Stimulated activated naive CD4-positive, alpha-beta T cell (primary cell): ENCODE measurements around the gene TYW1.
"Not testable (repeated sequence)": the region's sequence is repeated elsewhere in the genome, so short reads cannot be mapped to it uniquely, and the experiment has no call there.

ENCODE experiments used
- DNase-seq, 6 experiments: peaks; one replicate each; lab custom pipeline; 2025; lab: John Stamatoyannopoulos, UW

TYW1 gene

DNA sequence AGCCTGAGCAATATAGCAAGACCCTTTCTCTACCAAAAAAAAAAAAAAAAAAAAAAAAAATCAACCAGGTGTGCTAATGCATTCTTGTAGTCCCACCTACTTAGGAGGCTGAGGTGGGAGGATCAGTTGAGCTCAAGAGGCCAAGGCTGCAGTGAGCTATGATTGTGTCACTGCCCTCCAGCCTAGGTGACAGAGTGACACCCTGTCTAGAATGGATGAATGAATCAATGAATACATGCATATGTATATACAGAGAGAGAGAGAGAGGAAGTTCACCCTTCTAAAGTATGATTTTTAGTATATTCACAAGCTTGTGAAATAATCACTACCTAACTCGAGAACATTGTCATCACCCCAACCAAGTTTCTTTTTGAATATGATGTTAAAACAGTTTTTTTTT lies 138.3 kb downstream of the TYW1 start:
- DNase-seq, result not testable (repeated sequence)

DNA sequence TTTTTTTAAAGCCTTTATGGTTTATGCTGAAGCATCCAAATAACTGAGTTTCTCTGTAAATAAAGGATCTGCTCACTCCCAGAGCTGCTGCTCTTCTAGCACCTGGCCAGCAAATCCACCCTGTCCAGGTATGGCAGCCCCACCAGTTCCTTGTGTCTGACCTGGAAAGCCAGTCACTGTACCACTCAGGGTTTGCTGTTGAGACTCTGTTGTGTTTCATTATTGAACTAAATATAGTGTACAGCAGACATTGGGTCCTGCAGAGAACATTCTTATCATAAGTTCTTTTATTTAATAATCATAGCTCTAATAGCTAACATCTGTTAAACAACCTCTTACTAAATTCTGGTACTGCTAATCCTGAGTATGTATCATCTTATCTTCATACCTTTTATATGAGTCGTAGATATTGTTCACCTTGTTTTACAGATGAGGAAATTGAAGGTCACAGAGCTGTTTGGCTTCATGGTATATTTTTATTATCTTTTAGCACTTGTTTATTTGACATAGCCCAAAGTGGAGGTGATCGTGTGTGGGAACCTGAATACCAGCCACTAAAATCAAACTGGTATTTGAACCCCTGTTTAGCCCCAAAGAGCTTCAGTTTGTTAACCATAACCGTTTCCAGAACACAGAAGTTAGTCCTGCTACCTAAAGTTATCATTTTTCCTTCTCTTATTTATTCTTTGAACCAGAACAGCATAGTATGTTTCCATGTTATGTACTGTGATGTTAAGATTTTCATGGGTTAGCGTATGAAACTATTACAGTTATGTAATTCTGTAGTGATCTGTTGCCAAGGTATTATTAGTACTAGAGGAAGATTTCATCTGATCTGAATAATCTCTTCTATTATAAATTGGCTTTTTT lies 139.2 kb downstream of the TYW1 start:
- not testable (repeated sequence) for DNase-seq

DNA sequence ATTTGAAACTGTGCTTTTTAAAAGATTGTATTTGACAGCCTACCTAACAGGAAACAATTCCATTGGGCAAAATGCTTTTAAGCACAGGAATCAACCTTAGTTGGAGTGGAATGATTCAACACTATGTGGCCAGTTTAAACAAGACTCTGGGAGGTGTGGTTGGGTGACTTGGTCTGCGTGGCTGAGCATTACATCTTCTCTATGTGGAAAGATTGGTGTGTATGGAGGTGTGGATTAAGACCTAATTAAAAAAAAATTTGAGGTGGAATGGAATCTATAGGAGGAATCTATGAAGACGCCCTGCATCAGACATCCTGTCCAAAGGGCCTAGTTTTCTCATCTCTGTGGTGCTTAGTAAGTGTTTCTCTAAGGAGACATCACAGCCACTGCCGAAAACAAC lies 140.9 kb downstream of the TYW1 start:
- not testable (repeated sequence) for DNase-seq

DNA sequence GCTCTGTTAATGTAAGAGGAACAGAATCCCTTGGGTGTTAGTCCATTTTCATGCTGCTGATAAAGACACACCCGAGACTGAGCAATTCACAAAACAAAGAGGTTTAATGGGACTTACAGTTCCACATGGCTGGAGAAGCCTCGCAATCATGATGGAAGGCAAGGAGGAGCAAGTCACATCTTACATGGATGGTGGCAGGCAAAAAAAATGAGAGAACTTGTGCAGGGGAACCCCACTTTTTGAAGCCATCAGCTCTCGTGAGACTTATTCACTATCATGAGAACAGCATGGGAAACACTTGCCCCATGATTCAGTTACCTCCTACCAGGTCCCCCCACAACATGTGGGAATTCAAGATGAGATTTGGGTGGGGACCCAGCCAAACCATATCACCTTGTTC lies 143.2 kb downstream of the TYW1 start:
- not testable (repeated sequence) for DNase-seq

DNA sequence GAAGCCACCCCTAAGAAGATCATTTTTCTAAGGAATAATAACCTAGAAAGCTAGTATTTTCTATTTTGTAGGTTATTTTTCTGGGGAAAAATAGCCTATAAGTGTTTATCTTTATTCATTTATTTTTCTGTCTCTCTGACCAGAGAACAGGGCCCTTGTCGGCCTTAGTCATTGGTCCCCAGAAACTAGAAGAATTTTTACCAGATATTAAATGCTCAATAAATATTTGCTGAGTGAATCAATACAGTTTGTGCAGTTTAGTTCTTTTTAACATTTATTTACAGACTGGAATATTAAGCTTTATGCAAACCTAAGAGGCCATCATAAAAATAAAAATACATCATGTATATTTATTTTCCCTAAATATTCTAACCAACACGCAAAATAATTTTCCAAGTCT lies 144.4 kb downstream of the TYW1 start:
- not testable (repeated sequence) for DNase-seq

DNA sequence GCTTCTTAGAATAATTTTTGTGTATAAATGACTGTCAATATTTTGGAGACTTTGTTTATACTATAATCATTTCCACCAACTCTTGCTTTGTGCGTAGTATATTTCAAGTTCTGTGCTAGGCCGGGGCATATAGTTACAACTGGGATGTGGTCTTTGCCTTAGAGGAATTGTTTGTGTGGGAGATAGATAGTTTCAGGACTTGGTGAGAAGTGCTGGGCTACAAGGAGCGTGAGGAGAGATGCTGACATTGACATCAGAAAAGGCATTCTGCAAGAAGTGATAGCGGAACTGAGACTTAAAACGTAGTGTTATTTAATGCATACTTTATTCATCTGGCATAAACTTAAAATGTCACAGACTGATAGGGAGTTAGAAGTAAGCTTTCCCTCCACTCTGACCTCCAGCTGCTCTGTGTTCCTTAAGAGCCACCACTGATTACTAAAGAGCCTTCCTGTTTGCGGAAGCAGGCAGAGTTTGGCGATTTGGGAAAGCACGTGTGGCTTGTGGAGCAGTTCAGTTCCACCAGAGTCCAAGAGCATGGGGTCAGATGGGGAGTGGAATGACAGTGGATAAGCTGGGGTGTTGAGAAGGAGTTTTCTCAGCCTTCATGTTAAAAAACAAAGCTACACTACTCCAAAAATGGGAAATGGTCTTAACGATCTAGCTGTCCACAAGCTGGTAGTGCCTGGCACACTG lies 146.6 kb downstream of the TYW1 start:
- not testable (repeated sequence) for DNase-seq

DNA sequence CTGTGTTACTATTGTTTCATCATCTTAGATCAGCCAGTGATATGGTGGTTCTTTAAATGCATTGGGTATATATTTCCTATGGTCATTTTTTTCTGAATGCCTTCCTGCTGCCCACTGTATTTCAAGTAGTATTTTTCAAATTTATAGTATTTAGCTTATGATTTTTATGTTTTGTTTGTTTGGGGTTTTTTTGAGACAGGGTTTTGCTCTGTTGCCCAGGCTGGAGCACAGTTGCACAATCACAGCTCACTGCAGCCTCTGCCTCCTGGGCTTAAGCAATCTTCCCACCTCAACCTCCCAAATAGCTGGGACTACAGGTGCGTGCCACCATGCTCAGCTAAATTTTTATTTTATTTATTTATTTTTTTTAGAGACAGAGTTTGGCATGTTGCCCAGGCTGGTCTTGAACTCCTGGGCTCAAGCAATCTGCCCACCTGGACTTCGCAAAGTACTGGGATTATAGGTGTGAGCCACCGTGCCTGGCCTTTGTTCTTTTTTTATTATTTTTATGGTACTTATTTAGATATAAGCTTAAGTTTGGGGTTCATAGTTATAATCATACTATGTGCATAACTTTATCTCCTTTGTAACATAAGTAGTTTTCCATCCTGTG lies 149.1 kb downstream of the TYW1 start:
- not testable (repeated sequence) for DNase-seq

DNA sequence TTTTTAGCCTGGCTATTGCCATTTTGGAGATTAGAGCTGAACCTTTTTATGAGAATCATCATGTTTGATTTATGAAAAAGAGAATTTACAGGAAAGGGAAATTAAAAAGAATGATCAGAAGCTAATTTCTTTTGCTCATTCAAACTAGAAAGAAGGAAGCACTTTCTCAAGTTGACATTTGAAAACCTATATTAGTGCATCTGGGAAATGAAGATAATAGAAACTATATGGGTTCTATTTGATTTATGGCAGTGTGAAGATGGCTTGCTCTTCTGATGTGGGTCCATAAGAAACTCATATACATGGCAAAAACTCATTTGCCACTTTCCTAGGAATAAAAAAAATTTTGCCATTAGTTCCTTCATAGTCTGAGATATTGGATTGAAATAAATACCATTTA lies 152.5 kb downstream of the TYW1 start:
- not testable (repeated sequence) for DNase-seq

DNA sequence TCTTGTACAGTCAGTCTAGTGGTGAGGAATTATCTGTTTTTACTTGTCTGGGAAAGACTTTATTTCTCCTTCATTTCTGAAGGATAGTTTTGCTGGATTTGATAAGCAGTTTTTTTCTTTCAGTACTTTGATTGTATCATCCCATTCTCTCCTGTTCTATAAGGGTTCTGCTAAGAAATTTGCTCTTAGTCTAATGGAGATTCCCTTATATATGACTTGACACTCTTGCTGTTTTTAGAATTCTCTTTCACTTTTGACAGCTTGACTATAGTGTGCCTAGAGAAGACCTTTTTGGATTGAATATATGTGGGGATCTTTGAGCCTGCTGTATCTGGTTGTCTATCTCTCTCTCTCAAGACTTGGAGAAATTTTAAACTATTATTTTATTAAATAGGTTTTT lies 157.7 kb downstream of the TYW1 start:
- not testable (repeated sequence) for DNase-seq

DNA sequence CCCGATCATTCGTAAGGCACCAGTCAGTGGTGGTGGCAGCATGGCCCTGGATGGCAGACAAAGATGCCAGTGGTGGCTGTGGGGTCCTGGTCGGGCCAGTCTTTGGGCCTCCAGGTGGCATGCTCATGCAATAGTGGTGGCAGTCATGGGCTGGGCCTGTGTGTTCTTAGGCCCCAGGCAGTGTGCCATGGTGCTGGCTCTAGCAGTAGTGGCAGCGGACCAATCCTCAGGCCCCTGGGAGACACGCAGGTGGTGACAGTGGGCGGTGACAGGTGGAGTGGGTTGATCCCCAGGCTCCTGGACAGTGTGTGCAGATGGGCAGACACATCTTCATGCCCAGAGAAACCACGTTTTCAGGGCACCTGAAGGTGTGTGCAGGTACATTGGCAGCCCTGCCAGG lies 159.4 kb downstream of the TYW1 start:
- DNase-seq, result not testable (repeated sequence)

DNA sequence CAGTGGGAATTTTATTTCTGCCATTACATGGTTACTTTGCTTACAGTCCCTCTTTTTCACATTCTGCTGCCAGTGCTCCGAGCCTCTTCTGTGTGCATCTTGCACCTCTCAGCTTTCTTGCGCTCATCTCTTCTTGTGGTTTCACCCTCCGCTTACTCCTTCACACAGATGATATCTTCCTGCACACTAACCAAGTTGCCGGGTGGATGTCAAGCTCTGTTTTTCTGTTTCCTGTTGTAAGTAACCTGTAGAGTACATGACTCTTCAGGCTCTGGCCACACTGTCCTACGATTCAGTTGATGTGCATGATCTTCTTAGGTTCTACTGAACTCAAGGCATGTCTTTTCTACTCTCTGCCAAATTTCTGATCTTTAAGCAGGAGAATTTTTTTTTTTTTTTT lies 166.7 kb downstream of the TYW1 start:
- peak in 4 of 6 experiments; percentile 21 to 69 (median 58) for DNase-seq

DNA sequence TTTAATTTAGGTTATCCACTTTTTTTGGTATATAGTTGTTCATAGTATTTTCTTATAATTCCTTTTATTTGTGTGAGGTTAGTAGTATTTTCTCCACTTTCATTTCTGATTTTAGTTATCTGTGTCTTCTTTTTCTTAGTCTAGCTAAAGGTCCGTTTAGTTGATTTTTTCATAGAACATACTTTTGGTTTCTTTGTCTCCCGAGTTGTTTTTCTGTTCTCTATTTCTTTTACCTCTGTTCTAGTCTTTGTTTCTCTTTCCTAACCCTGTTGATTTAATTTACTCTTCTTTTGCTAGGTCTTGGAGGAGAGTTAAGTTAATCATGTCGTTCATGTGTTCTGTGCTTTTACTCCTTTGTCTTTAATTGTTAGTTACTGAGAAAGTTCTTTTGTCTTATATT lies 174.5 kb downstream of the TYW1 start:
- not testable (repeated sequence) for DNase-seq

DNA sequence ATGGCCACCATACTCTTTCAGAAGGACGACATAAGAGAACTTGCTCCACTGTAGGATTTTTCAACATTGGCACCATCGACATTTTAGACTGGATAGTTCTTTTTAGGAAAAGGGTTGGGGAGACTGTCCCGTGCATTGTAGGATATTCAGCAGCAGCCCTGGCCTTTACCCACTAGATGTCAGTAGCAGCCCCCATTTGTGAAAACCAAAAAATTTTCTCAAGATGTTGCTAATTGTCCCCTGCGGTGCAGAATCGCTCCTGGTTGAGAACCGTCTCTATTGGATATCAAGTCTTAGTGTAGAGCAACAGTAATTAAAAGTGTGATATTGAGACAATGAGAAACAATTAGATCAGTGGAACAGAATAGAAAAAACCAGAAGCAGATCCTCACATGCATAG lies 180.1 kb downstream of the TYW1 start:
- peak in 1 of 6 experiments; percentile 23 for DNase-seq

DNA sequence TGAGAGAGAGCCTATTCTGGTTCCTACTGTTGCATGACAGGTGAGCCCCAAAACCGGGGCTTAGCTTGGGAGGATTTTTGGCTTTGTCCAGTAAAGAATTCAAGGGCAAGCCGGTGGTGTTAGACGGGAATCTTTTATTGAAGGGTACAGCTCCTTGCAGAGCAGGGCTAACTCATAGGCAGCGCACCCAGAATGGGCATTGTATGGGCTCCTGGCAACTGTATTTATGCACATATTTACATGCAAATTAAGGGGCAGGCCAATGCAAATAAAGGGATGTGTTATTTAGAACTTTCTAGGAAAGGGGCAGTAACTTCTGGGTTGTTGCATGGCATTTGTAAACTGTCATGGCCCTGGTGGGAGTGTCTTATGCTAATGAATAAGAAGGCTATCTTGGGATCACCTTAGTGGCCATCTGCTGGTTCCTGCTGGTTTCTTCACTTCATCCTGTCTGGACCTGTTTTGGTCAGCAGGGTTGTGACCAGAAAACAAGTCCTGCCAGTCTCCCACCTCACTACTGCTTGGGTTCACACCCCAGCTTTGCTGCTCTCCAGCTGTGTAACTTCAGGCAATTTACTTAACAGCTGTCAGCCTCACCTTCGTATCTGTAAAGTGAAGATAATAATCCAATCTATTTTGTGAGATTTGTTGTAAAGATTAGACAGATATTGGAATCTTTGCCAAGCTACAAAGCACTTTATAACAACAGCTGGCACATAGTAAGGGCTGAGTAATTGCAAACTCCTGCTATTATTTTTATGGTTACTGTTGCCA lies 182.5 kb downstream of the TYW1 start:
- DNase-seq, result not testable (repeated sequence)

DNA sequence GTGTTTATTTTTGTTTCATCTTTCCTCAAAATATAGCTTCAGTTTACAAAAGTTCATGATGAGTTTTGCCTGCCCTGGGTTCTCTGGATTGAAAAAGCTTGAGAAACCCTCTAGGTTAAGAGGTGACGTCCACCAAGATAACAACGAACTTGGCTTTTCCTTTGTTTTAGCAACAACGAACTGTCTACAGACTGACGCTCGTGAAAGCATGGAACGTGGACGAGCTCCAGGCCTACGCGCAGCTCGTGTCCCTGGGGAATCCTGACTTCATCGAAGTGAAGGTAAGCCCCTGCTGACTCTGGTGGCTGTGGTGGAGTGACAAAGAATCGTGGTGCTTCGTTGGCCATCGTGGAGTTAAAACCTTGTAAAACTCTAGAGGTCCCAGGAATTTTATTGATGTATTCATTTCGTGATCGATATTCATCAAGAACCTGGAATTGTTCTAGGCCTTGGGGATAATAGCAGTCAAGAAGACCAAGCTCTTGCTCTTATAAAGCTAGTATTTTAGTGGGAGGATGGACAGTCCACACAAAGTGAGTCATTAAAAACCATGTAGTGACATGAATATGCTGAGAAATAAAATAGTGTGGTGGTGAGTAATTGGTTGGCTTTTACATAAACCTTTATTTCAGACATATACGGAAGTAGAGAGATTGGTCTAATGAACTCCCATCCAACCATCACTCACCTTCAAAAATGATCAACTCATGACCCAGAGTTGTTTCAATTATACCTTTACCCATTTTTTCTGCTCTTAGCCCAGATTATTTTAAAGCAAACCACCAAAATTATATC lies 186.5 kb downstream of the TYW1 start:
- DNase-seq, result not testable (repeated sequence)

DNA sequence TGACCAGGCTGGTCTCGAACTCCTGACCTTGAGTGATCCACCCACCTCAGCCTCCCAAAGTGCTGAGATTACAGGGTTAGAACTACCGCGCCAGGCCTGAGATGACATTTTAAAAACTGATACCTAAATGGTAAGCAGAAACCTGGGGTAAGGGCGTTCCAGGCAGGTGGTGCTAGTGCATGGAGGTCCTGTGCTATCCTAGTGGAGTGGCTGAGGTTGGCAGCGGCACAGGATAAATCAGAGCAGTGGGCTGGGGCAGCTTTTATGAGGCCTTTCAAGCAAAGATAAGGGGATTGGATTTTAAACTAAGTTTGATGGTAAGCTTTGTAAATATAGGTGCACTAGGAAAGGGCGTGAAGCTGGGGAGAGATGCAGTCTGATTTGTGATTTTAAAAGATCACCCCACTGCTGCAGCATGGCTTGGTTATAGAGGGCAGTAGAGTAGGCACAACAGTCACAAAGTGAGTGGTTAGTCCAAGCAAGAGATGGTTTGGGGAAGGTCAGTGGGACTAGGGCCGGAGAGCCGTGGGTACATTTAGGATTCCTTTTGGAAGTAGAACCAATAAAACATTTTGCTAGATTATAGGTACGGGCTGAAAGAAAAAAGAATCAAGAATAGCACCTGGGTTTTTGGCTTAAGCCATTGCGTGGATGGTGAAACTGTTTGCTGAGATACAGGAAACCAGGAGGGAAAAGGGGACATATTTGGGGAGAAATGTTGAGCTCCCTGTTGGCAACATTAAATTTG lies 188.5 kb downstream of the TYW1 start:
- DNase-seq, result not testable (repeated sequence)

DNA sequence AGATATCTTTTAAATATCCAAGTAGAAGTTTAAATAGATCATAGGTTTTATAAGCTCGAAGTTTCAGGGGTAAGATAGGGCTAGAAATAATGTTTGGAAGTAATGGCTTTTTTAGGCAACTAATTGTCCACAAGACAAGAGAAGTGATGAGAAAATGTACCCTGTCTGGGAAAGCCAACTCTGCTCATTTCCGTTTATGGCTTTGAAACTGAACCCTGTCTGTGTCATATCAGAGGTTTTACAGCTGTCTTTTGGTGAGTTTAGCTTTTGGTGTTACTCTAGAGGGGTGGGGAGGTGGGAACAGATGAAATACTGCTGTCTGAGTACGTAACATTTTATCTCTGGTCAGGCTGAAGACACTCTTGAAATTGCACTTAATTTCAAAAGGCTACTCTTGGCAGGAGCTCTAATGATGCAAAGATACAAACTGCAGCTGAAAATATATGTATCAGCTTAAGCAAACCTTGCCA lies 189.1 kb downstream of the TYW1 start:
- not testable (repeated sequence) for DNase-seq

DNA sequence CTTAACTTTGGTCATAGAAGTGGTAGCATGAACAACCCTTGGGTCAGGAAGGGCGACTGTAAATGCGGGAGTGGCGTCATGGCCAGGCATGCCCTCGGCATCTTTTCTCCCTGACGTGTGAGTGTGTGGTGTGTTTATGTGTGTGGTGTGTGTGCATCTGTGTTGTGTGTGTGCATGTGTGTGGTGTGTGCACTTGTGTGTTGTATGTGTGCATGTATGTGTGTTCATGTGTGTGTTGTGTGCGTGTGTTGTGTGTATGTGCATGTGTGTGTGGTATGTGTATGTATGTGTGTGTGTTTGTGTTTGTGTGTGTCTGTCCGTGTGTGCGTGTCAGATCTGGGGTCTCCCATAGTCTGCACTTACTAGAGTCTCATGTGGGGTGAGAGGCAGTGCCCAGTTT lies 192.5 kb downstream of the TYW1 start:
- not testable (repeated sequence) for DNase-seq

DNA sequence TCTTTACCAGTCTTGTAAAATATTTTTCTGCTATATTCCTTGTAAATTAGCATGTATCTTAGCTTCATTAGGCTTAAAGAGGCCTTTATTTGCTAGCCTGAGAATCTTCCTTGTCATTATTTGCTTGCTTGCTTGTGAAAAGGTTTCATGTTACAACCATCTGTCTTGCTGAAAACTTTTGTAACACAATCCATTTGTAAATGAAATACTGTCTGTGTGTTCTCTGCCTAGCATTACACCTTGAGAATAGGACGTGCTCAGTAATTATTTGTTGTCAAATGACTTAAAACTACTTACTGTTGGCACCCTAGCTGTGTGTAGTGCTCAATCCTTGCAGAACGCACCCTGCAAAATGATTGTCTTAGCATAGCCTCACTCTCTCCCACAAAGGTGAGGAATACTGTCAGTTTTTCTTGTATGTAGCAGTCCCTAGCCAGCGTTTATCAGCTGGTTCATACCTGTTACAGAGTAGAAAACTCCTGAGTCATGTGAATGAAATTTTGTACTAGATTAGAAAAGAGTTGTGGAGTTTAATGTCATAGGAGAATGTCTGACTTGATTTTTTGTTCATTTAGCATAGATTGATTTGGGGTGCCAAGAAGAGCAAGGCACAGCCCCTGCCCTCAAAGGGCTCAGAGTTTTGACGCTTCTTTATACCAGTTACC lies 193.3 kb downstream of the TYW1 start:
- not testable (repeated sequence) for DNase-seq
